ENCODE data around the gene CLDN2. TPM values are rescaled to one million over a fixed set of nuclear protein-coding genes. Genes with fewer than 3 reads are reported as not detected.

The CLDN2 gene
- total and polyA plus RNA-seq, 2 experiments from 2014 or later = 0.09 to 0.66 TPM

DNA sequence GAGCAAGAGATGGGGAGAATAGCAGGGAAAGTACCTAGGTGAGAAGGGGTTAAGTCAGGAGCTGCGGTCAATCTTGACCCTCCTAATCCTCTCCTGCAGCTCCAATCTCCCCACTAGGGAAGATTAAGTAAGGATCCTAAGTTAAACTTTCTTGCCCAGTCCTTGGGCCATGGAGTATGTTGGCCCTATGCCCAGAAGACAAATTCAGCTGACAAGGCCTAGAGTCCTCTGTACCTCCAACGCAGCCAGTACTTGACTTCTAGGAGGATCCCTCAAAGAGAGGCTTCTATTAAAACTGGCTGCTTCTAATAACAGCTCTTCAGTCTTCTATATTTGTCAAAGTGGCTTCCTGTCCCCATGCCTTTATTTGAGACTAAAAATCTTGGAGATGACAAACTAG lies 1.4 kb downstream of the CLDN2 start:
- H3K27me3 ChIP-seq = no peaks in the 10 kb centered on the region
- no peaks in the 10 kb centered on the region for H3K9me3 ChIP-seq (ENCODE audit: low read depth)
- no peak overlapping the region for H3K4me3 ChIP-seq
- H3K36me3 ChIP-seq = no peaks in the 10 kb centered on the region
- H3K27ac ChIP-seq = peak overlapping the region; percentile 16
- TF ChIP-seq, protein P1, sequence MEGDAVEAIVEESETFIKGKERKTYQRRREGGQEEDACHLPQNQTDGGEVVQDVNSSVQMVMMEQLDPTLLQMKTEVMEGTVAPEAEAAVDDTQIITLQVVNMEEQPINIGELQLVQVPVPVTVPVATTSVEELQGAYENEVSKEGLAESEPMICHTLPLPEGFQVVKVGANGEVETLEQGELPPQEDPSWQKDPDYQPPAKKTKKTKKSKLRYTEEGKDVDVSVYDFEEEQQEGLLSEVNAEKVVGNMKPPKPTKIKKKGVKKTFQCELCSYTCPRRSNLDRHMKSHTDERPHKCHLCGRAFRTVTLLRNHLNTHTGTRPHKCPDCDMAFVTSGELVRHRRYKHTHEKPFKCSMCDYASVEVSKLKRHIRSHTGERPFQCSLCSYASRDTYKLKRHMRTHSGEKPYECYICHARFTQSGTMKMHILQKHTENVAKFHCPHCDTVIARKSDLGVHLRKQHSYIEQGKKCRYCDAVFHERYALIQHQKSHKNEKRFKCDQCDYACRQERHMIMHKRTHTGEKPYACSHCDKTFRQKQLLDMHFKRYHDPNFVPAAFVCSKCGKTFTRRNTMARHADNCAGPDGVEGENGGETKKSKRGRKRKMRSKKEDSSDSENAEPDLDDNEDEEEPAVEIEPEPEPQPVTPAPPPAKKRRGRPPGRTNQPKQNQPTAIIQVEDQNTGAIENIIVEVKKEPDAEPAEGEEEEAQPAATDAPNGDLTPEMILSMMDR (IDR thresholded peaks at IDR 0.05; ENCODE audit: low read depth, low read length) = no peak
- no peak for DNase-seq (ENCODE audit: low read depth in 1 of 2, low spot score in 1 of 2)
- H3K4me1 ChIP-seq (ENCODE audit: low read depth) = peaks cover 25% of the 10 kb centered on the region

DNA sequence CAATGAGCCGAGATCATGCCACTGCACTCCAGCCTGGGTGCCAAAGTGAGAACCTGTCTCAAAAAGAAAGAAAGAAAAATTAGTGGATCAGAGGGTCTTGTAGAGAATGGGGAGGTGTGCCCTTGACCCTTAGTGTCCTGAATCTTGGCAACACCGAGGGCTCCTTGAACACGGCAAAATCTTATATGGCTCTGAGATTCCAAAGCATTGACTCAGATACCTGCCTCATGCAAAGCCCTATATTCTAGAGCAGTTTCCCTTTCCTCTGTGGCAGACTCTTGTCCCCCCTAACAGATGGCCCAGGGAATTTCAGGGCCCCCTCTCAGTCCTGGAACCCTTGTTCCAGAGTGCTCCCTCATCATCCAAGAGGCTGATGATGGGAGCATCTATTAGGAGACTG lies 6.8 kb downstream of the CLDN2 start:
- Histone ChIP-seq H3K9me3 (ENCODE audit: low read depth) (no peaks in the 10 kb centered on the region), H3K36me3 (no peaks in the 10 kb centered on the region), H3K4me1 (ENCODE audit: low read depth) (peaks cover 11% of the 10 kb centered on the region), H3K27ac (no peak overlapping the region), H3K27me3 (no peaks in the 10 kb centered on the region), H3K4me3 (no peak overlapping the region)
- DNase-seq (ENCODE audit: low read depth in 1 of 2, low spot score in 1 of 2) = no peak
- TF ChIP-seq, protein P1 (IDR thresholded peaks at IDR 0.05; ENCODE audit: low read depth, low read length) = no peak

DNA sequence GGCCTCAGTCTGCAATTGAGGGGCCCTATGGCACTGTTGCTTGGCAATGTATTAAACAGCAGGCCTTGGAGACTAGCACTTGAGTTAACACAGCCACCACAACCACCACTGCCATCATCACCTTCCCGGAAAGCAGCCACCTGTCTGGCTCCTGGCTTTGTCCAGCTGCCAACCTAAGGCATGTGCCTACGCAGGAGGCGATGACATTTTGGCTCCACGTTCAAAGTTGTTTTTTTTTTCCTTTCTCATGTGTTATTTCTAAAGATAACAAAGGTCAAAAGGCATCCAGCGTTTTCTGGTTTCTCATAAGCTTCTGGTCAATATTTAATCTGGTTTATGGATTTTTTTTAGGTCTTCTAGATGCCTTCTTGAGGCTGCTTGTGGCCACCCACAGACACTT lies 7.5 kb downstream of the CLDN2 start:
- Histone ChIP-seq H3K27ac (no peak overlapping the region), H3K4me3 (no peak overlapping the region), H3K36me3 (no peaks in the 10 kb centered on the region), H3K27me3 (no peaks in the 10 kb centered on the region), H3K9me3 (ENCODE audit: low read depth) (no peaks in the 10 kb centered on the region), H3K4me1 (ENCODE audit: low read depth) (peaks cover 17% of the 10 kb centered on the region)
- peak in 1 of 2 donors; percentile 40 for DNase-seq (ENCODE audit: low read depth in 1 of 2, low spot score in 1 of 2)
- TF ChIP-seq, protein P1 (IDR thresholded peaks at IDR 0.05; ENCODE audit: low read depth, low read length) = no peak

DNA sequence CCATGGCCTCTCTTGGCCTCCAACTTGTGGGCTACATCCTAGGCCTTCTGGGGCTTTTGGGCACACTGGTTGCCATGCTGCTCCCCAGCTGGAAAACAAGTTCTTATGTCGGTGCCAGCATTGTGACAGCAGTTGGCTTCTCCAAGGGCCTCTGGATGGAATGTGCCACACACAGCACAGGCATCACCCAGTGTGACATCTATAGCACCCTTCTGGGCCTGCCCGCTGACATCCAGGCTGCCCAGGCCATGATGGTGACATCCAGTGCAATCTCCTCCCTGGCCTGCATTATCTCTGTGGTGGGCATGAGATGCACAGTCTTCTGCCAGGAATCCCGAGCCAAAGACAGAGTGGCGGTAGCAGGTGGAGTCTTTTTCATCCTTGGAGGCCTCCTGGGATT lies 8.0 kb downstream of the CLDN2 start:
- Histone ChIP-seq H3K27ac (no peak overlapping the region), H3K4me1 (ENCODE audit: low read depth) (peaks cover 22% of the 10 kb centered on the region), H3K4me3 (no peak overlapping the region), H3K27me3 (no peaks in the 10 kb centered on the region), H3K36me3 (no peaks in the 10 kb centered on the region), H3K9me3 (ENCODE audit: low read depth) (no peaks in the 10 kb centered on the region)
- DNase-seq (ENCODE audit: low read depth in 1 of 2, low spot score in 1 of 2) = no peak
- TF ChIP-seq, protein P1 (IDR thresholded peaks at IDR 0.05; ENCODE audit: low read depth, low read length) = no peak

DNA sequence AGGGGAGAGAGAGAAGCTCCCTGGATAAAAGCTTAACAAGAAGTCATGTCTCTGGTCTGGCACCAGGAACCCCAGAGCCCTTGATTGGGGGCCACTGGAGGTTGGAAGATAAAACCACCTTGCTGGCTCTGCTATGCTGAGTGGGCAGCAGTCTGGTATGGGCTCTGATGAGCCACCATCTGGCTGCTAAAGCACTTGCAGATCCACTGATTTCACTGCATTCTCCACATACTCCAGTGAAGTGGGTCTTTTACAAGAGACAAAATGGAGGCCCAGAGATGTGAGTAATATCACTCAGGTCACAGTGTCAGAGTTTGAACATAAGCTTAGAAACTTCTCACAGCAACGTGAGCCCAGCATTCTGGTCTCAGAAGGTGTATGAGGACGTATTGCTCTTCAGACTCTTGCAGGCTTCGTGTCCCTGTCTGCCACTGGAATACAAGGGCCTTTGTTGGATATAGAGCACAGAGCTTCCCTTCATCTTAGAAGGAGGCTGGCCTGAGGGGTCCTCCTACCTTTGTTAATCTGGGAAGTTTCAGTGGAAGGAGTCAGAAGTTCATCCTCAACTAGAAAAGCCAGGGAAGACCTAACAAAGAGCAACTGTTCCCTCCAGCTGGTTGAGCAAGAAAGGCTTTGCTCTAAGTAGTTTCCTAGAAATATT lies 11.8 kb downstream of the CLDN2 start:
- Histone ChIP-seq H3K36me3 (no peaks in the 10 kb centered on the region), H3K27ac (peak overlapping the region; percentile 82), H3K4me3 (no peak overlapping the region), H3K9me3 (ENCODE audit: low read depth) (no peaks in the 10 kb centered on the region), H3K4me1 (ENCODE audit: low read depth) (peaks cover 34% of the 10 kb centered on the region), H3K27me3 (no peaks in the 10 kb centered on the region)
- DNase-seq (ENCODE audit: low read depth in 1 of 2, low spot score in 1 of 2) = peak; percentile 21 to 39
- TF ChIP-seq, protein P1 (IDR thresholded peaks at IDR 0.05; ENCODE audit: low read depth, low read length) = no peak
